K562 (cell line): ENCODE data around the gene CCDC70. TPM values are rescaled to one million over a fixed set of nuclear protein-coding genes. Genes with fewer than 3 reads are reported as not detected.

Experiments used
- ATAC-seq: fragments of 200-7000 bp; cut with Tn5 transposase; 3 replicates; pipeline ENCODE4 v1.9.1; 2020; ENCODE audit warnings: moderate library complexity
- BruUV-seq: library from RNA; stranded (reverse); fragments of 400-500 nt; replicated peaks from 2 replicates; lab custom pipeline; 2021; lab: Mats Ljungman, UMichigan
- CTCF ChIA-PET: fragments of 300-600 bp; formaldehyde crosslinking; extraction: SDS; loops from one replicate; lab custom pipeline; 2021; ENCODE audit warnings: low intra/inter-chr PET ratio; lab: Yijun Ruan, JAX
- POLR2A ChIA-PET: fragments of 300-600, 350-650 bp; sonication (Branson Sonifier 250); formaldehyde crosslinking; extraction: SDS; loops from one replicate; lab custom pipeline; 2021; ENCODE audit warnings: antibody characterized with exemption, inconsistent platforms; lab: Yijun Ruan, JAX
- DNase-seq, 4 experiments: peaks; one replicate each; pipeline versions ENCODE4 v3.0.0 to v3.0.0-alpha.2; 2011 to 2018; ENCODE audit warnings: low spot score in 3 of 4, mixed read lengths in 3 of 4; ENCODE audit errors: extremely low read depth in 1 of 4
- FAIRE-seq: peaks from 2 replicates; lab custom pipeline; 2011; peaks lifted over from hg19 to GRCh38; lab: Jason Lieb, UNC
- H2AFZ ChIP-seq: 2 replicates; pipeline ENCODE4 v1.6.0; 2011; ENCODE audit warnings: low read depth, low read length, control low read depth, inconsistent platforms
- H3K27ac ChIP-seq: fragments of 200-600 bp; 3 replicates; pipeline ENCODE4 v1.8.0; 2011; ENCODE audit warnings: low read depth, mild to moderate bottlenecking, control low read depth, inconsistent platforms, low read length, moderate library complexity, mixed read lengths; ENCODE audit errors: extremely low read depth
- H3K27me3 ChIP-seq, 2 experiments: fragments of 300-600 bp in 1 of 2; 2 replicates in 1 of 2; 3 replicates in 1 of 2; pipeline versions ENCODE4 v1.6.0 to v1.8.0; 2011; ENCODE audit warnings: inconsistent platforms in 2 of 2, low read length in 2 of 2, mild to moderate bottlenecking in 1 of 2, mixed read lengths in 1 of 2, moderate library complexity in 1 of 2; ENCODE audit not compliant: control insufficient read depth in 2 of 2, insufficient read depth in 2 of 2
- H3K36me3 ChIP-seq: fragments of 300-600 bp; 3 replicates; pipeline ENCODE4 v1.8.0; 2011; ENCODE audit warnings: mild to moderate bottlenecking, low read length, inconsistent platforms; ENCODE audit not compliant: control insufficient read depth, insufficient read depth
- H3K4me1 ChIP-seq, 2 experiments: fragments of 200-600 bp in 1 of 2; replicated peaks in 1 of 2; 2 replicates in 1 of 2; 3 replicates in 1 of 2; pipeline versions ENCODE4 v1.5.1 to v1.8.0; 2011; ENCODE audit warnings: inconsistent platforms in 2 of 2, low read length in 2 of 2, mild to moderate bottlenecking in 1 of 2, mixed read lengths in 1 of 2, moderate library complexity in 1 of 2; ENCODE audit not compliant: control insufficient read depth in 2 of 2, insufficient read depth in 2 of 2
- H3K4me2 ChIP-seq: 2 replicates; pipeline ENCODE4 v1.6.1; 2011; ENCODE audit warnings: low read length, control low read depth, inconsistent platforms, mixed read lengths; ENCODE audit not compliant: insufficient read depth
- H3K4me3 ChIP-seq: fragments of 200-600 bp; sonication (generic), shearing (Covaris generic); 2 replicates; pipeline ENCODE4 v1.5.1; 2016; ENCODE audit warnings: control low read depth, inconsistent platforms
- H3K79me2 ChIP-seq: fragments of 200-600 bp; 3 replicates; pipeline ENCODE4 v1.8.0; 2011; ENCODE audit warnings: low read length, inconsistent platforms; ENCODE audit not compliant: control insufficient read depth, insufficient read depth
- H3K9ac ChIP-seq, 2 experiments: 2 replicates each; pipeline versions ENCODE4 v1.6.0 to v1.6.1; 2011; ENCODE audit warnings: low read depth in 2 of 2, low read length in 2 of 2, control low read depth in 1 of 2, inconsistent platforms in 1 of 2, mild to moderate bottlenecking in 1 of 2, mixed read lengths in 1 of 2; ENCODE audit not compliant: insufficient read depth in 1 of 2
- H3K9me1 ChIP-seq: one replicate; pipeline ENCODE4 v1.6.0; 2011; ENCODE audit warnings: inconsistent platforms, mild to moderate bottlenecking, low read length, moderate library complexity; ENCODE audit not compliant: control insufficient read depth, insufficient read depth
- H3K9me3 ChIP-seq: replicated peaks from 2 replicates; pipeline ENCODE4 v1.5.1; 2011; ENCODE audit warnings: low read depth, low read length, inconsistent platforms; ENCODE audit not compliant: control insufficient read depth, insufficient read depth
- H4K20me1 ChIP-seq: replicated peaks from 2 replicates; pipeline ENCODE4 v1.6.1; 2011; ENCODE audit warnings: low read length, inconsistent platforms, mixed read lengths; ENCODE audit not compliant: control insufficient read depth, insufficient read depth
- ASH1L ChIP-seq: fragments of 450-650 bp; IDR thresholded peaks from 2 replicates; pipeline ENCODE4 v1.6.1; 2018; ENCODE audit warnings: borderline replicate concordance, mild to moderate bottlenecking, low read depth; ENCODE audit not compliant: partially characterized antibody
- EZH2 ChIP-seq: IDR thresholded peaks from 2 replicates; pipeline ENCODE4 v1.6.1; 2012; ENCODE audit warnings: low read depth, mild to moderate bottlenecking, inconsistent platforms, low read length, borderline replicate concordance
- GABPB2 ChIP-seq: fragments of 250-450 bp; sonication (Bioruptor Pico); conservative IDR thresholded peaks from 2 replicates; pipeline ENCODE4 v1.5.1; 2021; ENCODE audit warnings: mild to moderate bottlenecking
- HDAC2 ChIP-seq: fragments of 450-650 bp; IDR thresholded peaks from 2 replicates; pipeline ENCODE4 v1.6.1; 2016; ENCODE audit warnings: mild to moderate bottlenecking
- KAT7 ChIP-seq: sonication (generic); formaldehyde crosslinking; IDR thresholded peaks from 2 replicates; pipeline ENCODE4 v1.8.0; 2022; ENCODE audit warnings: missing genetic modification reagents, mild to moderate bottlenecking, borderline replicate concordance
- MEF2A ChIP-seq: IDR thresholded peaks from 2 replicates; pipeline ENCODE4 v1.6.1; 2011; ENCODE audit warnings: low read depth, mild to moderate bottlenecking, low read length, moderate library complexity; ENCODE audit not compliant: control insufficient read depth
- PHF20 ChIP-seq: fragments of 450-650 bp; IDR thresholded peaks from 2 replicates; pipeline ENCODE4 v1.6.1; 2018; ENCODE audit not compliant: partially characterized antibody
- PHTF2 ChIP-seq: fragments of 250-450 bp; sonication (Bioruptor Pico); IDR thresholded peaks from 2 replicates; pipeline ENCODE4 v1.5.0; 2021; ENCODE audit warnings: mild to moderate bottlenecking
- PRMT5 ChIP-seq: sonication (generic); formaldehyde crosslinking; IDR thresholded peaks from 2 replicates; pipeline ENCODE4 v1.5.0; 2020; ENCODE audit warnings: missing genetic modification reagents
- RBM25 ChIP-seq: fragments of 200-400 bp; formaldehyde crosslinking; IDR thresholded peaks from 2 replicates; pipeline ENCODE4 v1.6.1; 2018; ENCODE audit warnings: low read length, low read depth, moderate library complexity; ENCODE audit not compliant: severe bottlenecking
- SOX6 ChIP-seq: fragments of 450-650 bp; IDR thresholded peaks from 2 replicates; pipeline ENCODE4 v1.6.1; 2014; ENCODE audit warnings: mild to moderate bottlenecking
- ZNF436 ChIP-seq: fragments of 250-450, 450-650 bp; sonication (Bioruptor Pico); formaldehyde crosslinking; IDR thresholded peaks from 2 replicates; pipeline ENCODE4 v1.7.0; 2020; ENCODE audit warnings: mild to moderate bottlenecking
- ZNF551 ChIP-seq: fragments of 250-450 bp; sonication (Bioruptor Pico); IDR thresholded peaks from 2 replicates; pipeline ENCODE4 v1.5.0; 2021; ENCODE audit warnings: mild to moderate bottlenecking, moderate library complexity
- ZNF77 ChIP-seq: fragments of 250-450 bp; sonication (Bioruptor Pico); IDR thresholded peaks from 2 replicates; pipeline ENCODE4 v1.5.0; 2020
- WGBS: fragments of 100-300 bp; shearing (Covaris generic); methylation state at CpG from one replicate; pipeline ENCODE4 v1.1.6; 2016; ENCODE audit warnings: low coverage, mixed read lengths; ENCODE audit not compliant: insufficient coverage; ENCODE audit errors: missing lambda C conversion rate; 5-methylcytosine and 5-hydroxymethylcytosine counted together
- in situ Hi-C: fragments of 300-500 bp; cut with MboI; formaldehyde crosslinking; loops from 4 replicates; pipeline ENCODE4 v1.15.0; 2018; ENCODE audit warnings: inconsistent platforms, mixed read lengths
- intact Hi-C: fragments of 100-400 bp; cut with micrococcal nuclease; formaldehyde crosslinking; loops from 2 replicates; pipeline ENCODE4 v1.14.2; 2022
- polyA plus RNA-seq, 8 experiments: library from polyadenylated mRNA; depleted of rRNA in 4 of 8; stranded (reverse) in 5 of 8; unstranded in 3 of 8; fragments of >200 nt; fragmentation: Nextera tagmentation in 2 of 8; fragmentation: Illumina TruSeq in 1 of 8; extraction: Ambion mirVana in 2 of 8; extraction: Trizol in 1 of 8; gene quantifications; 2 replicates each; pipeline versions ENCODE4 v1.2.1 to v1.2.3, GENCODE V29; 2011 to 2014; ENCODE audit warnings: inconsistent platforms in 1 of 8, missing spikeins in 1 of 8
- total RNA-seq, 7 experiments: library from RNA; depleted of rRNA in 6 of 7; stranded (reverse); fragments of >200 nt in 6 of 7; fragmentation: Illumina TruSeq in 2 of 7; extraction: Trizol in 2 of 7; gene quantifications; 2 replicates each; pipeline versions ENCODE4 v1.2.1 to v1.2.3, GENCODE V29; 2011 to 2021; ENCODE audit warnings: low replicate concordance in 1 of 7

The CCDC70 gene
- total and polyA plus RNA-seq, 9 of the 15 experiments (the other 6 are each of a cell fraction or from before 2014, with no cell fraction given): not detected

GRCh38 chr13:51914137-51914493 lies 52.3 kb downstream of the CCDC70 start:
- Histone ChIP-seq H3K9me3 (no peaks in the 10 kb centered on the region), H3K4me3 (no peak overlapping the region), H3K9me1 (peaks cover 3% of the 10 kb centered on the region), H3K4me1 (no peaks in the 10 kb centered on the region; a peak in 1 of 5 replicates), H3K4me2 (no peak overlapping the region), H3K79me2 (no peaks in the 10 kb centered on the region), H4K20me1 (no peaks in the 10 kb centered on the region), H3K27ac (no peak overlapping the region), H2AFZ (no peak overlapping the region), H3K36me3 (no peaks in the 10 kb centered on the region; the same call in 2 of the 3 replicates), H3K9ac (no peak overlapping the region), H3K27me3 (no peaks in the 10 kb centered on the region)
- ATAC-seq (no peak), DNase-seq (no peak), FAIRE-seq (no peak)
- POLR2A ChIA-PET: interaction anchor here (1.0 kb wide), 1 partner anchor 11 kb away, joined by 4 read pairs; no protein-coding TSS in a partner anchor
- intact Hi-C loops (no loop called here), in situ Hi-C loops (no loop called here)
- CTCF ChIA-PET: no interaction called here
- WGBS: 60% methylated on average over 6 of the region's 7 CpGs
- no TSS peak for BruUV-seq
- TF ChIP-seq PRMT5 (CRISPR knock-in tag) (no peak), SOX6 (no peak), EZH2 (no peak), ASH1L (no peak), ZNF436 (CRISPR knock-in tag) (no peak), ZNF551 (CRISPR knock-in tag) (no peak), GABPB2 (CRISPR knock-in tag) (no peak), MEF2A (no peak), RBM25 (no peak), HDAC2 (no peak), PHF20 (no peak), PHTF2 (CRISPR knock-in tag) (no peak), ZNF77 (CRISPR knock-in tag) (no peak), KAT7 (CRISPR knock-in tag) (no peak)
- TF ChIP-seq, all 486 proteins: peak for 0

Other genes with a start within 250 kb of the CCDC70 start
- 0.94 and 1.8 TPM in 2 replicates for gene DHRS12, start 57.8 kb upstream of the CCDC70 start, total RNA-seq (2014; rRNA removed)
- 0.77 and 1.5 TPM in 2 replicates for gene DHRS12, start 57.8 kb upstream of the CCDC70 start, total RNA-seq (2014; rRNA removed; fragmentation: Illumina TruSeq; extraction: Trizol)
- gene DHRS12, start 57.8 kb upstream of the CCDC70 start, total RNA-seq (2015; rRNA removed; fragmentation: Illumina TruSeq; extraction: Trizol): 0.76 and 1.5 TPM in 2 replicates
- gene DHRS12, start 57.8 kb upstream of the CCDC70 start, total RNA-seq (2021): 1.1 and 1.2 TPM in 2 replicates
- gene DHRS12, start 57.8 kb upstream of the CCDC70 start, polyA plus RNA-seq (2011; rRNA removed): 2.4 and 2.7 TPM in 2 replicates
- gene DHRS12, start 57.8 kb upstream of the CCDC70 start, polyA plus RNA-seq (2014; fragmentation: Illumina TruSeq; extraction: Trizol): 0.93 and 0.98 TPM in 2 replicates
- gene DHRS12, start 57.8 kb upstream of the CCDC70 start, polyA plus RNA-seq (2014; fragmentation: Nextera tagmentation; extraction: Ambion mirVana): under 1 TPM; 0.62 to 0.69 TPM
- 0.82 and 1.1 TPM in 2 replicates for gene DHRS12, start 57.8 kb upstream of the CCDC70 start, polyA plus RNA-seq (2014; rRNA removed)
- 0.04 TPM in 1 of 2 replicates, not detected in the other for gene TMEM272, start 16.8 kb upstream of the CCDC70 start, total RNA-seq (2014; rRNA removed)
- gene TMEM272, start 16.8 kb upstream of the CCDC70 start, total RNA-seq (2014; rRNA removed; fragmentation: Illumina TruSeq; extraction: Trizol): 0.04 and 0.06 TPM in 2 replicates
- gene TMEM272, start 16.8 kb upstream of the CCDC70 start, total RNA-seq (2015; rRNA removed; fragmentation: Illumina TruSeq; extraction: Trizol): 0.11 and 0.15 TPM in 2 replicates
- gene TMEM272, start 16.8 kb upstream of the CCDC70 start, total RNA-seq (2021): 0.09 and 0.16 TPM in 2 replicates
- gene TMEM272, start 16.8 kb upstream of the CCDC70 start, polyA plus RNA-seq (2011; rRNA removed): 0.04 and 0.07 TPM in 2 replicates
- 0.06 and 0.15 TPM in 2 replicates for gene TMEM272, start 16.8 kb upstream of the CCDC70 start, polyA plus RNA-seq (2014; fragmentation: Illumina TruSeq; extraction: Trizol)
- under 1 TPM in 1 of 2 experiments, not detected in 1; 0.07 TPM for gene TMEM272, start 16.8 kb upstream of the CCDC70 start, polyA plus RNA-seq (2014; fragmentation: Nextera tagmentation; extraction: Ambion mirVana)
- gene TMEM272, start 16.8 kb upstream of the CCDC70 start, polyA plus RNA-seq (2014; rRNA removed): 0.05 and 0.09 TPM in 2 replicates
- 8.0 and 14.3 TPM in 2 replicates for gene ATP7B, start 149.5 kb downstream of the CCDC70 start, total RNA-seq (2014; rRNA removed)
- gene ATP7B, start 149.5 kb downstream of the CCDC70 start, total RNA-seq (2014; rRNA removed; fragmentation: Illumina TruSeq; extraction: Trizol): 8.3 and 8.5 TPM in 2 replicates
- 10.6 and 11.7 TPM in 2 replicates for gene ATP7B, start 149.5 kb downstream of the CCDC70 start, total RNA-seq (2015; rRNA removed; fragmentation: Illumina TruSeq; extraction: Trizol)
- gene ATP7B, start 149.5 kb downstream of the CCDC70 start, total RNA-seq (2021): 16.5 and 20.4 TPM in 2 replicates
- gene ATP7B, start 149.5 kb downstream of the CCDC70 start, polyA plus RNA-seq (2011; rRNA removed): 12.5 and 13.3 TPM in 2 replicates
- gene ATP7B, start 149.5 kb downstream of the CCDC70 start, polyA plus RNA-seq (2014; fragmentation: Illumina TruSeq; extraction: Trizol): 11.1 and 11.5 TPM in 2 replicates
- 1 to 10 TPM; 1.1 to 1.4 TPM for gene ATP7B, start 149.5 kb downstream of the CCDC70 start, polyA plus RNA-seq (2014; fragmentation: Nextera tagmentation; extraction: Ambion mirVana)
- 7.2 and 11.6 TPM in 2 replicates for gene ATP7B, start 149.5 kb downstream of the CCDC70 start, polyA plus RNA-seq (2014; rRNA removed)
- gene ALG11, start 150.4 kb downstream of the CCDC70 start, total RNA-seq (2014; rRNA removed): 7.3 and 8.1 TPM in 2 replicates
- 16.6 and 18.7 TPM in 2 replicates for gene ALG11, start 150.4 kb downstream of the CCDC70 start, total RNA-seq (2014; rRNA removed; fragmentation: Illumina TruSeq; extraction: Trizol)
- gene ALG11, start 150.4 kb downstream of the CCDC70 start, total RNA-seq (2015; rRNA removed; fragmentation: Illumina TruSeq; extraction: Trizol): 11.8 and 12.3 TPM in 2 replicates
- gene ALG11, start 150.4 kb downstream of the CCDC70 start, total RNA-seq (2021): 19.2 and 19.6 TPM in 2 replicates
- 9.9 and 17.2 TPM in 2 replicates for gene ALG11, start 150.4 kb downstream of the CCDC70 start, polyA plus RNA-seq (2011; rRNA removed)
- 9.3 and 11.2 TPM in 2 replicates for gene ALG11, start 150.4 kb downstream of the CCDC70 start, polyA plus RNA-seq (2014; fragmentation: Illumina TruSeq; extraction: Trizol)
- gene ALG11, start 150.4 kb downstream of the CCDC70 start, polyA plus RNA-seq (2014; fragmentation: Nextera tagmentation; extraction: Ambion mirVana): 10 to 100 TPM; 16.3 to 19.1 TPM
- 7.4 and 8.2 TPM in 2 replicates for gene ALG11, start 150.4 kb downstream of the CCDC70 start, polyA plus RNA-seq (2014; rRNA removed)
- gene UTP14C, start 162.7 kb downstream of the CCDC70 start, total RNA-seq (2014; rRNA removed): 5.7 TPM in 2 replicates
- 8.6 and 9.4 TPM in 2 replicates for gene UTP14C, start 162.7 kb downstream of the CCDC70 start, total RNA-seq (2014; rRNA removed; fragmentation: Illumina TruSeq; extraction: Trizol)
- 8.1 and 8.5 TPM in 2 replicates for gene UTP14C, start 162.7 kb downstream of the CCDC70 start, total RNA-seq (2015; rRNA removed; fragmentation: Illumina TruSeq; extraction: Trizol)
- 6.0 and 6.1 TPM in 2 replicates for gene UTP14C, start 162.7 kb downstream of the CCDC70 start, total RNA-seq (2021)
- 8.9 and 10.3 TPM in 2 replicates for gene UTP14C, start 162.7 kb downstream of the CCDC70 start, polyA plus RNA-seq (2011; rRNA removed)
- 7.1 and 8.2 TPM in 2 replicates for gene UTP14C, start 162.7 kb downstream of the CCDC70 start, polyA plus RNA-seq (2014; fragmentation: Illumina TruSeq; extraction: Trizol)
- 1 to 10 TPM; 3.4 to 3.9 TPM for gene UTP14C, start 162.7 kb downstream of the CCDC70 start, polyA plus RNA-seq (2014; fragmentation: Nextera tagmentation; extraction: Ambion mirVana)
- gene UTP14C, start 162.7 kb downstream of the CCDC70 start, polyA plus RNA-seq (2014; rRNA removed): 4.9 and 5.0 TPM in 2 replicates